DND-41 (cell line): ENCODE data around the gene ATG2A.

Experiments used
- ATAC-seq: fragments of 200-7000 bp; cut with Tn5 transposase; 3 replicates; pipeline ENCODE4 v1.9.1; 2021; ENCODE audit warnings: low read depth; ENCODE audit not compliant: insufficient read depth
- DNase-seq: peaks from one replicate; pipeline ENCODE4 v3.0.0-alpha.2; 2020
- H2AFZ ChIP-seq: 2 replicates; pipeline ENCODE4 v1.6.0; 2012; ENCODE audit warnings: low read depth, low read length
- H3K27ac ChIP-seq: 2 replicates; pipeline ENCODE4 v1.5.1; 2012; ENCODE audit warnings: low read length, inconsistent platforms
- H3K27me3 ChIP-seq: fragments of 200-600 bp; sonication (generic); 2 replicates; pipeline ENCODE4 v1.6.0; 2012; ENCODE audit warnings: low read length, mild to moderate bottlenecking, inconsistent platforms; ENCODE audit not compliant: insufficient read depth, poor library complexity
- H3K36me3 ChIP-seq: 2 replicates; pipeline ENCODE4 v1.5.1; 2012; ENCODE audit warnings: low read length, inconsistent platforms; ENCODE audit not compliant: insufficient read depth
- H3K4me1 ChIP-seq: 2 replicates; pipeline ENCODE4 v1.5.1; 2012; ENCODE audit warnings: mild to moderate bottlenecking, low read length; ENCODE audit not compliant: insufficient read depth
- H3K4me2 ChIP-seq: 2 replicates; pipeline ENCODE4 v1.6.0; 2012; ENCODE audit warnings: mild to moderate bottlenecking, moderate library complexity, low read length, inconsistent platforms; ENCODE audit not compliant: insufficient read depth
- H3K4me3 ChIP-seq, 2 experiments: fragments of 200-600 bp in 1 of 2; shearing (Covaris generic) in 1 of 2; 2 replicates each; pipeline ENCODE4 v1.5.1; 2012 to 2016; ENCODE audit warnings: inconsistent platforms in 2 of 2, low read length in 2 of 2, mild to moderate bottlenecking in 2 of 2, low read depth in 1 of 2, moderate library complexity in 1 of 2
- H3K79me2 ChIP-seq: 2 replicates; pipeline ENCODE4 v1.6.0; 2012; ENCODE audit warnings: low read length, inconsistent platforms; ENCODE audit not compliant: insufficient read depth
- H3K9ac ChIP-seq: 2 replicates; pipeline ENCODE4 v1.6.0; 2012; ENCODE audit warnings: low read depth, mild to moderate bottlenecking, inconsistent platforms, low read length, moderate library complexity
- H3K9me3 ChIP-seq: 2 replicates; pipeline ENCODE4 v1.5.1; 2012; ENCODE audit warnings: low read length, moderate library complexity, mild to moderate bottlenecking, inconsistent platforms; ENCODE audit not compliant: insufficient read depth, severe bottlenecking
- H4K20me1 ChIP-seq: 2 replicates; pipeline ENCODE4 v1.6.0; 2012; ENCODE audit warnings: low read length; ENCODE audit not compliant: insufficient read depth
- EZH2 ChIP-seq: IDR thresholded peaks from 3 replicates; pipeline ENCODE4 v1.6.1; 2012; ENCODE audit warnings: borderline replicate concordance, low read depth, mild to moderate bottlenecking, moderate library complexity, low read length, inconsistent platforms; ENCODE audit not compliant: severe bottlenecking
- TF ChIP-seq, protein P1 (sequence below): IDR thresholded peaks from 2 replicates; pipeline ENCODE4 v1.5.1; 2012; ENCODE audit warnings: borderline replicate concordance, low read length, moderate library complexity, mild to moderate bottlenecking; ENCODE audit not compliant: poor library complexity, severe bottlenecking; ENCODE audit errors: extremely low read depth

The ATG2A gene

DNA sequence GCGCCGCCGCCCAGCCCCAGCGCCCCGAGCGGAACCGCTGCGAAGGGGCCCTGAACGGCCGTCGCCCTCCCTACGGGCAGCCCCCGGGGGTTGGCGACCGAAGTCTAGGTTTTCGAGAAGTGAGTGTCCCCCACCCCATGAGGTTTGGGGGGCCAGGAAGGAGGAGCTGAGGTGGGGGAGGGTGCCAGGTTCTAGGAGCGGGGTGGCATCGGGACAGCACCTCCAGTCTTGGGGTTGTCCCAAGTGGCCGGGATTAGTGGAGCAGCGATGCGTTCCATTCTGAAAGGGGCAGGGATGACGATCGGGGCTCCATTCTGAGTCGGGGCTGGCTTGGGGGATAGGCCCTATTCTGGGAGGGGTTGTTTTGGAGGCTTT, 7.9 kb upstream of the ATG2A start:
- no peak overlapping the region; the same call in 1 of the 2 replicates for H3K27ac ChIP-seq
- no peaks in the 10 kb centered on the region; the same call in 1 of the 2 replicates for H3K79me2 ChIP-seq
- H3K9me3 ChIP-seq: no peaks in the 10 kb centered on the region
- H2AFZ ChIP-seq: peak overlapping the region; percentile 85
- H3K4me2 ChIP-seq: peak overlapping the region; percentile 93
- H3K9ac ChIP-seq: peak overlapping the region; percentile 58
- H3K4me1 ChIP-seq: peaks cover 26% of the 10 kb centered on the region
- DNase-seq (no peak), ATAC-seq (no peak)
- H3K4me3 ChIP-seq: peak overlapping the region; percentile 48 to 59
- H3K27me3 ChIP-seq: no peaks in the 10 kb centered on the region
- no peak for TF ChIP-seq EZH2
- TF ChIP-seq, protein P1, sequence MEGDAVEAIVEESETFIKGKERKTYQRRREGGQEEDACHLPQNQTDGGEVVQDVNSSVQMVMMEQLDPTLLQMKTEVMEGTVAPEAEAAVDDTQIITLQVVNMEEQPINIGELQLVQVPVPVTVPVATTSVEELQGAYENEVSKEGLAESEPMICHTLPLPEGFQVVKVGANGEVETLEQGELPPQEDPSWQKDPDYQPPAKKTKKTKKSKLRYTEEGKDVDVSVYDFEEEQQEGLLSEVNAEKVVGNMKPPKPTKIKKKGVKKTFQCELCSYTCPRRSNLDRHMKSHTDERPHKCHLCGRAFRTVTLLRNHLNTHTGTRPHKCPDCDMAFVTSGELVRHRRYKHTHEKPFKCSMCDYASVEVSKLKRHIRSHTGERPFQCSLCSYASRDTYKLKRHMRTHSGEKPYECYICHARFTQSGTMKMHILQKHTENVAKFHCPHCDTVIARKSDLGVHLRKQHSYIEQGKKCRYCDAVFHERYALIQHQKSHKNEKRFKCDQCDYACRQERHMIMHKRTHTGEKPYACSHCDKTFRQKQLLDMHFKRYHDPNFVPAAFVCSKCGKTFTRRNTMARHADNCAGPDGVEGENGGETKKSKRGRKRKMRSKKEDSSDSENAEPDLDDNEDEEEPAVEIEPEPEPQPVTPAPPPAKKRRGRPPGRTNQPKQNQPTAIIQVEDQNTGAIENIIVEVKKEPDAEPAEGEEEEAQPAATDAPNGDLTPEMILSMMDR: no peak
- no peaks in the 10 kb centered on the region for H4K20me1 ChIP-seq
- peaks cover 2% of the 10 kb centered on the region for H3K36me3 ChIP-seq

DNA sequence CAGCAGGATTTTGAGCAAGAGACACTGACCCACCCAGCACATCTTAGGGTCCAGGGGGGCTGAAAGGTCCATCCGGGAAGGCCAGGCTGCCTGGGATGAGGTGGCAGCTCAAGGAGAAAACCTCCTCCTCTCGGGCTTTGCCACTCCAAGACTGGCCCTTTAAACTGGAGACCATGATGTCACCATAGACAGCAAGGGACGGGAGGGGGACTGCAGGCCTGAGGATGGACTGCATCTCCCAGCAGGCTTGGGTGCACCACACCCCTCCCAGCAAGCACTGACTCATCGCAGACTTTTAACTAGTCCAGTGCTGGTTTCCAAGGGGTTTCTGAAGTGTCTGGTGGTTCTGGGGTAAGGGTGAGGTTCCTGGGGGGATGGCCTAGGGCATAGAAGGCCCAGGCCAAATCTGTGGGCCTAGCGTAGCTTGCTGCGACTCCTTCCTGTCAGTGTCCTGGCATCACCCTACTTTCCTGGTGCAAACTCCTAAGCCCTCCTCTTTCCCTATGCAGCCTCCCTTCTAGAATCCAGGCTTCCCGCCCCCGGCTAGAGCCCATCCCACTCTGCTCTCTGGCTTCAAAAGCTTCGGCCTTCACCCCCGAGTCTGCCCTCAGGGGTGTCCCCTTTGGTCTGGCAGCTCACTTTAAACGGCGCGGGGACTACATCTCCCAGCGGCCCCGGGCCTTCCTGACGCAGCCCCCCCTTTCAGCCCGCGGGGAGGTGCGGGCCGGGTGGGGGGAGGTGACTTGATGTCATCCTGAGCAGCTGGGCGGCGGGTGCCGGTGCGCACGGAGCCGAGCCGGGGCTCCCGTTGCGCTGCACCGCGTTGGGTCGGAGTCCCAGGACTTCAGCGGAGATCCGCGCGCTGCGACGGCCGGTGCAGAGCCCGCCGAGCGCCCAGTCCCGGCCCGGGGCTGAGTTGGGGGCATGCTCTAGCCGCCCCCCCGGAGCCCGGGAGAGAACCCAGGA, 7.2 kb upstream of the ATG2A start, which contains the start of gene PPP2R5B:
Gene PPP2R5B (plus strand): TSS at position 746 of the 966 bp plus-strand sequence. CDS start 1,046 bp downstream, outside the sequence.
- Histone ChIP-seq H3K27me3 (no peaks in the 10 kb centered on the region), H4K20me1 (no peaks in the 10 kb centered on the region), H3K4me3 (peak within 1 kb of the TSS; percentile 48 to 59), H3K79me2 (no peaks in the 10 kb centered on the region; the same call in 1 of the 2 replicates), H2AFZ (peak within 1 kb of the TSS; percentile 85), H3K9me3 (no peaks in the 10 kb centered on the region), H3K9ac (peak within 1 kb of the TSS; percentile 58), H3K27ac (peak within 1 kb of the TSS; percentile 82), H3K36me3 (peaks cover 2% of the 10 kb centered on the region), H3K4me2 (peak within 1 kb of the TSS; percentile 93), H3K4me1 (peaks cover 26% of the 10 kb centered on the region)
- peak; percentile 91 for ATAC-seq
- TF ChIP-seq, protein P1: no peak
- TF ChIP-seq EZH2: no peak
- peak; percentile 91 for DNase-seq

DNA sequence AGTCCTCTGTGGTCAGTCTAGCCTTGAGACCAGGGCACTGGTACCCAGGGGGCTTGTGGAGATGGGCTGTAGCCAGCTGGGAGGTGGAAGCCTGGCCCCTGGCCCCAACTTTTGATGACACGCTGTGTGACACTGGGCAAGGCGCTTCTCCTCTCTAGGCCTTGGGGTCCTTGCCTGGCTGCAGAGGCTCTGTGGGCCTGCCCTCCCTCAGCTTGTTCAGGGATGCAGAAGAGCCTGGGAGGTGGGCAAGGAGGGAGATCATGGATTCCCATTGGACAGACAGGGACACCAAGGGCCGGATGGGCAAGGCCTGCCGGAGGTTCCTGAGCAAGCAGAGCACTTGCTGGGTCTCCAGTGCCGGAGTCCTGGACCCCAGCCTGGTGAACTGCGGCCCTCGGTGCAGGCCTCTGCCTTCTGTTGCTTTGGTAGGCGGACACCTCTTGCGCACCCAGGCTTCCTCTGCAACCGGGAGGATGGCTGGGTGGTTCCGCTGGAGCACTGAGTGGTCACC, 6.2 kb upstream of the ATG2A start:
- Histone ChIP-seq H3K79me2 (no peaks in the 10 kb centered on the region; the same call in 1 of the 2 replicates), H3K27ac (peak overlapping the region; percentile 82), H2AFZ (peak overlapping the region; percentile 85), H3K9me3 (no peaks in the 10 kb centered on the region), H3K4me3 (no peak overlapping the region), H3K4me1 (peaks cover 34% of the 10 kb centered on the region), H3K27me3 (no peaks in the 10 kb centered on the region), H3K4me2 (peak overlapping the region; percentile 93), H3K36me3 (no peaks in the 10 kb centered on the region; the same call in 1 of the 2 replicates), H4K20me1 (no peaks in the 10 kb centered on the region), H3K9ac (peak overlapping the region; percentile 58; the same call in 1 of the 2 replicates)
- ATAC-seq: no peak
- no peak for DNase-seq
- TF ChIP-seq, protein P1: no peak
- TF ChIP-seq EZH2: no peak
